Uterus (tissue), 2 donors: Measurements from ENCODE around the gene TRIM15.

Experiments used
- CTCF ChIP-seq, 4 experiments: fragments of 200-600 bp in 2 of 4; fragments of 450-650 bp in 2 of 4; sonication (generic) in 2 of 4; IDR thresholded peaks; one replicate each; pipeline ENCODE4 v1.5.1; 2016 to 2019; ENCODE audit warnings: antibody characterized with exemption in 4 of 4, mild to moderate bottlenecking in 2 of 4, moderate library complexity in 1 of 4
- POLR2A ChIP-seq, 2 donors: fragments of 450-650 bp; IDR thresholded peaks; one replicate each; pipeline ENCODE4 v1.6.1; 2016; ENCODE audit warnings: antibody characterized with exemption in 2 of 2, mild to moderate bottlenecking in 1 of 2, moderate library complexity in 1 of 2

GRCh38 chr6:30152910-30153610 is 10.3 kb upstream of the TRIM15 start:
- no peak for TF ChIP-seq CTCF (IDR thresholded peaks at IDR 0.05)
- TF ChIP-seq POLR2A (IDR thresholded peaks at IDR 0.05), result no peak
